MV-4-11 (cell line): Measurements from ENCODE around the gene MORN3.

Source experiments
- DNase-seq: peaks from one replicate; lab custom pipeline; 2025; lab: John Stamatoyannopoulos, UW

Gene MORN3

GRCh38 chr12:121602766-121603165, 66.7 kb downstream of the MORN3 start:
- DNase-seq, result no peak

GRCh38 chr12:121600702-121601336, 68.6 kb downstream of the MORN3 start:
- DNase-seq, result no peak
